Activated naive CD4-positive, alpha-beta T cell (primary cell): ENCODE measurements around the gene RAD9A.

Source experiments
- DNase-seq, 4 experiments: peaks; one replicate each; lab custom pipeline; 2025; lab: John Stamatoyannopoulos, UW

The RAD9A gene

DNA sequence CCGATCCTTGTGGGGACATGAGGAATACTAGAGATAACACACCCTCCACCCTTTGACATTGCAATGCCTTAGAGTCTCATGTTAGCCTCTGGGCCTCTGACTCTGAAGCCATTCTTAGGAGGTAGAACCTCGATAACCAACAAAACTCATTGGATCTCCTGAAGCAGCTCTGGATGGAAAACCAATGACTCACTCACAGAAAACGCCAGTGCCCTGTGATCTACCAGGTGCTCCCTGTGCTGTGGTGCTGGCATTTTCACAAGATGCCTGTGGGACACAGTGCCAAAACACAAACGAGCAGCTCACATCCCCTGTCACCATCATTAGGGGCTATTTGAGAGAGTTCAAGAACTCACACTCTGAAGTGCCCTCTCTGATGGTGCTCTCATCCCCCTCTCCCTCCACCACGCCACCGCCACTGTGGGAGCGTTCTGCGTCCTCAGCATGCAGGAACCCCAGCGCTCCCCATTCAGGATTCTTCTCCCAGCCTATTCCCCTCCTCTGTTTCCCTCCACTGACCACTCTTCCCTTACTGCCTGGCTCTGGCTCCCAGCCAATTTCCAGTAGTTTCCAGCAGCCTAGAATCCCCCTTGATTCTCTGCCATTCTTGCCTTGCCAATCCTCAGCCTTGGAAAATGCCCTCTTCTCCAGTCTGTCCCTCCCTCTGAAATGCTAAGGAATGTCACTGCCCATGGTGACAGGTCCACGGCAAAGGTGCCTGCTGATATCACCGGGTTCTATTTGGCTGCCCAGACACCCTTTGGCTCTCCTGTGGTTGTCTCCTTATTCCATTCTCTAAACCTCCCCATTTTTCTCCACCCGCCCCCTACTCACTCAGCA lies 33.7 kb upstream of the RAD9A start:
- no peak for DNase-seq

DNA sequence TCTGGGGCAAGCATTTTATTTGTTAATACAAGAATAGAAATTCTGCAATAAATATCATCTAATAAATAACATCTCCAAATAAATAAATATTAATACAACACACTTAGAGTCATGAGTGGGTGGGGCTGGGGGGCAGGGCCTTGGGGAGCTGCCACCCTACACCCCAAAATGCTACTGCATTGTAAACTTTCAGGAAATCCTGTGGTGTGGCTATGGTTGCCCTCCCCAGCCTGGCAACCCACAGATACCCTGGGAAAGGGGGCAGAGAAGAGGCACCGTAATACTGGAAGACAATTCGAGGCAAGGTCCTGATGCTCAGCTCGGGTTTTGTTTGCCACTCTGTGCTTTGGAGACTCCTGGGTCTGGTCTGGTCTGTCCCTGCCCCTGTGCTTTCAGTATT lies 27.6 kb upstream of the RAD9A start:
- DNase-seq: no peak

DNA sequence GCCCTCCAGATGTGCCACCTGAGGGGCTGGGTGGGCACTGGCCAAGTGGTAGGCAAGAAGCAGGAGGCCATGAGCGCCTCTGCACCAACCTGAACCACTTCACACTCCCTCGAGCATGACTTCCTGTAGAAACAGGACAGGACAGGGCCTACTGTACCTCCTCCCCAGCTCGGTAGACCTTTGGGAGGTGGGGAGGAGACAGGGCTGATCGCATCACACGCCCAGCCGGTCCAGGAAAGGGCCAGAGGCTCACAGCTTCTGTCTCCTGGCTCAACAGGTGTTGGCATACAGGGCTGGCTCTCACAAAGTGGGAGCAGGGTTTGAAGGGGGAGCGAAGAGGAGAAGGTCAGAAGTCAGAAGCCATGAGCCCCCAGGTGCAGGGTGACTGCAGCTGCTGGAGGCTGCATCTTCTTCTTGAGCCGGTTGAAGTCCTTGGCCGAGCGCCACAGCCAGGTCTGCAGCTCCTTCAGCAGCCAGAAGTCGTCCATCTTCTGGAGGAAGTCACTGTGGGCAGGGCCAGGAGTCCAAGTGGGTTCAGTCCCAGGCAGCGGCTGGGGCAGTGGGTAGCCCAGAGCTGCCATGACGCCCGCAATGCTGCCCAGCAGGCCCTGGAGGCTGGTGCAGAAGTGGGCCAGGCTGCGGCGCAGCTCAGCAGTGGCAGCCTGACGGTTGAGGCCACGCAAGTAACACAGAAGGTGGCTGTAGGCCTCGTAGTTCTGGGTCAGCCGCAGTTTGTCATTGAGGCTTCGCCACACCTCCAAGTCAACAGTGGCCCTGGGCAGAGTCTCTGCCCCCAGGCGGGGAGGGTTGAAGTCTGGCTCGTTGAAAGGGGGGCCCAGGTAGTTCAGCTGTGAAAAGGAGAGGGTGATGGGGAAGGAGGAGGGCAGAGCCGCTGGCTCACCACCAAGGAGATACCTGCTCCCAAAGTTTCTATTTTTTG lies 26.7 kb upstream of the RAD9A start:
- DNase-seq: no peak

DNA sequence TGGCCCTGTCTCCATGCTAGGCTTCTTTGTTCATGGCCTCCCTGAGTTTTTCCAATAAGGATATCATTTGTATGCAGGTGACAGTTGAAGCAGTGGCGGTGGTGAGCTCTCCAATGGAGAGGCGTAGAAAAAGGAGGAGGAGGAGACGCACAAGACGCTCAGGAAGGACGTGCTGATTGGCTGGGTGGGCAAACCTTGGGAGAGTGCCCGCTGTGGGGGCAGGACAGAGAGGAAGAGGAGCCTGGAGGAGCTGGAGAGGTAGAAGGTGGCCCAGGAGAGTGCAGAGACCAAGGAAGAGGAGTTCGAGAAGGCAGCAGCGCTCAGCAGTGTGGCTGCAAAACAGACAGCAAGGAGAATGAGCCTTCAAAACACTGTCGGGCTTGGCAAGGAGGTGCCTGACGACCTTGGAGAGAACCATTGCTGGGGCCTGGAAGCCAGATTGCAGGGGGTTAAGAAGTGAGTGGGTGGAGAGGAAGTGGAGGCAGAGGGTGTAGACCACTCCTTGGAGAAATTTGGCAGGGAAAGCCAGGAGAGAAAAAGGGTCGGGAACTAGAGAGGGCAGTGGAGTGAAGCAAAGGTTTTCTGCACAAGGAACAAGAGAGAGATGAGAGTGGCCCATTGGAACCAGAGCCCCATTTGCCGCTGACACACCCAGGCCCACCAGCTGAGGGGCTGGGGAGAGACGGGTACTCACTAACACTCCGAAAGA lies 25.9 kb upstream of the RAD9A start:
- no peak for DNase-seq

DNA sequence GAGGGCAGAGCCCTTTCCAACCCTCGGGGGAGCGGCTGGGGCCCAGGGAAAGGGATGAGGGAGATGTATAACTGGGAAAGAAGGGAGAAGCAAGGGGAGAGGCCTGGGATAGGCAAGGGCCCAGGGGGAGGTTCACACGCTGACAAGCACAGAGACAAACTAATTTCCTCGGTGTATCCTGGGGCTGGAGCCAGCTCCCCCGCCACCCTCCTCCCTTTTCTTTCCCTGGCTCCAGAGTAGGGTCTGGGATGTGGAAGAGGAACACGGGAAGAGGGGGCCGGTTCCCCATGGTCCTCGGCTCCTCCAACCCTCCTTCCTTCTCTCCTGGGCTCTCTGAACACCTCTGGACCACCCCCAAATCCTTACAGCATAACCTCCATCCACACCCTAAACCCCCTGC lies 25.2 kb upstream of the RAD9A start:
- no peak for DNase-seq

DNA sequence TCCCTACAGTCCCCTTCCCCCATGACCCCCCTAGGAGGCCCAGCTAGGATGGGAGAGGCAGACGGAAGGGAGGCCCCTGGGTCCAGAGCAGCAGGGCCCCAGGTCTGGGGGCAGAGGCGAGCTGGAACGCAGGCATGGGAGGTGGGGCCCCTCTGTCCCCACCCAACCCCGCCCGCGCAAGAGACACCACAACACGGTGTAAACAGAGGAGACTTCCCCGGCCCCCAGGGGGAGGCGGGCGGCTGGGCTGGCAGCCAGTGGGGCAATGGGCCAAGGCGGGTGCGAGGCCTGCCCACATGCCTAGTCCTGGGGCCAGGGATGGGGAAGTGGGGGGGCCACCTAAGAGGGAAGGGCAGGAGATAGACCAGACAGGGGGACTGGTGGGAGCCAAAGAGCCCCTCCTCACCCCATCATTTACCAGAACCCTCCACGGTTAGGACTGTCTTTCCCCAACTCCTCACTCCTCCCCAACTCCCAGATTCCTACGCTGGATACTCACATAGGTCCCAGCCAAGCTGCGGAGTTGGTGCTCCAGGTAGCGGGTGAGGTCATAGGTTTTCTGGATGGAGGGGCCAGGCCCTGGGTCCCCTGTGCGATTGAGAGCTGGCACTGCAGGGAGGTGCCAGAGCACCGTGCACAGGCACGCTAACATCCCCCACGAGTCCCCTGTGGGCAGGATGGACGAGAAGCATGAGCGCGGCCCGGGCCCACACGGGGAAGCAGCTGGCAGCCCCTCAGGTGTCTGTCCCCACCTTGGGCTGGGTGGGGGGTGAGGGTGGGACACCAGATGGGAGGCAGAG lies 24.6 kb upstream of the RAD9A start:
- no peak for DNase-seq

DNA sequence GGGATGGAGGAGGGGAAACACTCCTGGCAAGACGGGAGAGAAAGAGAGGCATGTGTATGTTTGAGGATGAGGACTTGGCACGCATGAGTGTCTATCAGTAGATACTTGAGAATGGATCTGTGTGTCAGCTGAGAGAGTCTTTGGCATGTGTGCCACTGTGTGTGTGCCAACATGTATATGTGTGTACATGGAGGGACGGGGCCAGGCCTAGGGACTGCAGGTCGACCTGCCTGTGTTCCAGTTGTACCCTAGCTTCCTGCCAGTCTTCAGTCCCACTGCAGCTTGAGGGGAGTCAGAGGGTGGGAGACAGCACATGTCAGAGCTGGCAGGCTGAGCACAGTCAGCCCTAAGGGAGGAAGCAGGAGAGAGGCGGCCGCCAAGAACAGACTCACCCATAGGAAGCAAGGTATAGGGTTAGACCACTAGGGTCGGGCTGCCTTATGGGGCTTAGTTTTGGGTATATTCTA lies 24.0 kb upstream of the RAD9A start:
- no peak for DNase-seq

DNA sequence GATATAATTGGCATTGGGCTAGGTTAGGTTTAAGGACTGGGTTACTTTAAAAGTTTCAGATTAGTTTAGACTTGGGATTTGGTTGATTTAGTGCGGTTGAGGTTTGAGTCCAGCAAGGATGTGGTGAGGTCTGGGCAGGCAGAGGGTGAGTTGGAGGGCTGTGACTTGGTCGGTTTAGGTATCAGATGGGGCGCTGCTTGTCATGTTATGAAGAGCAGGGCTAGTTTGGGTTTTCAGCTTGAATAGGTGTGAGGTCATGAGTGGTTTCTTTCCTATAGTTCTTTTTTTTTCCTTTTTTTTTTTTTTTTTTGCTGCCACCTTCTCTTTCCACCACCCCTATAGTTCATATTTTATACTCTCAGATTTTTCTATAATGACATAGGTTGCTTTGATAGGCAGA lies 23.2 kb upstream of the RAD9A start:
- DNase-seq: no peak

DNA sequence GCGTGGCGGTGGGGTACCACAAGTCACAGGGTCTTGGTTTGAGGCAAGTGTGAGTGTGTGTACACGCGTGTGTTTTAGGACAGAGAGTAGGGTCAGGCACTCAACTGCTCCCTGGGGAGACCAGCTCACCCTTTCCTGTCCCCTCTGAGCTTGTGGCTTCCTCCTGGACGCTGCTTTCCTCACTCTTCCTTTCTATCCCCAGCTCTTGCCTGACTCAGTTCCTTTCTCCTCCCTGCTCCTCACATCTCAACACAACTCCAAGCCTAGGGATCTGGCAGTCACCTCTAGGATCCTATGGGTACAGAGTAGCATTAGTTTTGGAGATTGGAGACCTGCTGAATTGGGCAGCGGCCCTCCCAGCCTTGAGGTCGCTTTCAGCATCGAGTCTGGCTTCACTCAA lies 22.5 kb upstream of the RAD9A start:
- no peak for DNase-seq

DNA sequence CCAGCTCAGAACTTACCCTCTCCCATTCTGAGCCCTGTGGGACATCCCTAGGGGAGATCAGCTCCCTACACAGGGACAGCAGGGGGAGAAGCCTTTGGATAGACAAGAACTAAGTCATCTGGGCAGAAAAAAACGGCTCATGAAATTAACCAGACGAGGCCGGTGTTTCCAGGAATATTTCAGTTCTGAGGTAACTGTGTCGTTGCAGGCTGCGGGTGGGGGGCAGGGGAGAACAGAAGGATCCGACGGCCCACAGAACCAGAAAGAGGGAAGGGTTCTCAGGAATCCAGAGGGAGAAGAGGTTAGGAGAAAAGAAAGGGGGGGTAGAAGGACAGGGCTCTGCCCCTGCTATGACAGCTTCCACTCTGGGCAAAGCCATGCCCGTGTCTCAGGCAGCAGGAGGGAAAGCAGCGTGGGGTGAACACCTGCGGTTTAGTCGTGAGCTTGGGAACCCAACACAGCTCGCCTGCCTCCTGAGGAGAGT lies 21.9 kb upstream of the RAD9A start:
- DNase-seq: no peak

DNA sequence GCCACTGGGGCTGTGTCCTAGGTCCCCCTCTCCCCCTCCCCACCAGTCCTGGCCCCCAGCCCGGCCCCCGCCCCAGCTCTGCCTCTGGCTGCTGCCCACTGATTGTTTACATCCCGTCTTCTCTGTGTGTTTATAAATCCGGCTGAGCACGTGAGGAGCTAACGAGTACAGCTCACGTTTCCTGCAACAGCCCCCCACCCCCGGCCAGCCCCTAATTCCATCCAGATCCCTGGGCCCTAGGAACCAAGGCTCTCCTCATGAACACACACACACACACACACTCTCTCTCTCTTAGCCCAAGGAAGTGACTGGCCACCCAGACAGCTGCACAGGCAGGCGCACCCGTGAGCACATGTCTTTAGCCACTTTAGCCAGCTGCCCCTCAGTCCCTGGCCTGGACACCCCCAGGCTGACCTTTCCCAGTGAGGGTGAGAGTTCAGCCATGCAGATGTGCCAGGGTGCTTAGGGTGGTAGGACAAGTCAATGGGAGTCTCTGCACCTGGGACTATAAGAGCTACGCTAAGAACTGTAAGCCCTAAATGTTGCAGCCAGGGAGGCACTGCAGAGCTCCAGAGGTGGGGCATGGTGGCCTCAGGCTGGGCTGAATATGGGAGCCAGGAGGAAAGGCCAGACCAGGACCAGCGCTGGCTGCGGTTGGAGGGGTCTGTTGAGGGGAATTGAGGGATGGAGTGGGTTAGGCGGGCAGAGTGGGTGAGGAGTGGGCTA lies 21.3 kb upstream of the RAD9A start:
- DNase-seq: no peak

DNA sequence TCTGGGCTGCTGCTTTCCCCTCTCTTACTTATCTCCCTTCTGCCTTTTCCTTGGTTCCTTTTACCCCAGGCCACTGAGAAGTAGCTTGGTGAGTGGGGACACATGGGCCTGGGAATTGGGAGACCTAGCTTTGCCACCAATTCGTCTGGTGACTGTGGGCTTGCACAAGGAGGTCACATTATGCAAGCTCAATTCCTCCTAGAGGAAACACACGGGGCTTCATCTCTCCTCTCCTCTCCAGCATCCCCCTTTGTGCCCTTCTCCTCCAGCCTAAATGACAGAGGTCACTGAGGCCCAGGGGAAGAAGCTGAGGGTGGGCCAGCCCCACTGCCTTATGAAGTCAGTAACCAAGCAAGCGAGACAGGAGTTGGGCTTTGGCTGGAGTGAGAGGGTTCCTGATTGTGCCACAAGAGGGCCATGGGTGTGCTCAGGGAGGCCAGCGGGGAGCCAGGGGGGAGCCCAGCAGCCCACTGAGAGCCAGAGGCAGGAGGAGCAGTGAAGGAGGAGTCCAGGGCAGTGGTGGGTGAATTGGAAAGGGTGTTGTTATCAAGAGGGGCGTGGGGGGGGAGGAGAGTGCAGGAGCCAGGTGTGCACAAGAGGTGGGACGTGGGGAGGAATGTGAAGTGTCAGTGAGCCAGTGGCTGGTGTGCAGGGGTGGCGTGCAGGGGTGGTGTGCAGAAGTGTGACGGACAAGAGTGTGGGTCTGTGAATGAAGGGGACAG lies 20.4 kb upstream of the RAD9A start:
- DNase-seq: no peak

DNA sequence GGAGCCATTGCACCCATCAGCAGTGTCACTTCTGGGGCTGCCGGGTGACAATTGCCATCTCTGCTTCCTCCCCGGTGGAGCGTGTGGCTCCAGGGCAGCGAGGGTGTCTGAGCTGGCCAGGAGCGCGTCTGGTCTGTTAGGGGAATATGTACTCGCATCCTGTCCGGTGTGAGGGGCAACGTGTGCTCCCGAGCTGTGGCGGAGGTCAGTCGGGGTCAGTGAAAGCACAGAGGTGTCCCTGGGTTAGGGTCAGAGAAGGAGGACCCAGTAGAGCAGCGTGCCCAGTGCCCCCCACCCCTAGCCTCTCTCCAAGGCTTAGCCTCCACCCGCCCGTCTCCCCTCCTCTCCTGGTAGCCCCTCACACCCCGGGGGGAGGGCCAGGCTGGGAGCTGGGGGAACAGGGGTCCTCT lies 19.9 kb upstream of the RAD9A start:
- no peak for DNase-seq

DNA sequence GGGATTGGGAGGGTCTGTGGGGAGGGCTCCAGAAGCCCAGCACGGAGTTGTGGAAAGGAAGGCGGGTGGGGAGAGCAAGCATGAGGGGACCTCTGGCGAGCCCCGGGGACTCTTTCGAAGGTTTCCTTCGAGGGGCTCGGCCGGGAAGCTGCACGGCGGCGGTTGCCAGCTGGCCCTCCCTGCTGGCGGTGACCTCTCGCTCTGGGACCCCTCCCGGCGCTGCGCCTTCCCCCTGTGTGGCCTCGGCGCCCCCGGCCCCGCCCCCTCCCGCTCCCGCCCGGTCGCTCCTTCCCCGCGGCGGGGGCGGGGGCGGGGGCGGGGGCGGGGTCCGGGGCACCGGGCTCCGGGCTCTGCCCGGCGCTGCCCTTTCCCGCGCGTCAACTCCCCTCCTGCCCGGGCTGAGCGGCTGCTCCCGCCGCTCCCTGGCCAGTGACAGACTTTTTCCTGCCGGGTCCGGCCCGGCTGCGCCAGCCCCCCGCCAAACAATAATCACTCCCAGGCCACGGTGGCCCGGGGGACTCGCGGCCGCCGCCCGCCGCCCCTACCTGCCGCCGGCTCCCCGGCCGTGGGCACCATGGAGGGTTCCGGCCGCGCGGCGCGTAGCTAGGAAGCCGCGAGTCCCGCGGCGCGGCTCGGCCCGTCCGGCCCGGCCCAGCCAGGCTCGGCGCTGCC lies 19.3 kb upstream of the RAD9A start:
- DNase-seq: no peak

DNA sequence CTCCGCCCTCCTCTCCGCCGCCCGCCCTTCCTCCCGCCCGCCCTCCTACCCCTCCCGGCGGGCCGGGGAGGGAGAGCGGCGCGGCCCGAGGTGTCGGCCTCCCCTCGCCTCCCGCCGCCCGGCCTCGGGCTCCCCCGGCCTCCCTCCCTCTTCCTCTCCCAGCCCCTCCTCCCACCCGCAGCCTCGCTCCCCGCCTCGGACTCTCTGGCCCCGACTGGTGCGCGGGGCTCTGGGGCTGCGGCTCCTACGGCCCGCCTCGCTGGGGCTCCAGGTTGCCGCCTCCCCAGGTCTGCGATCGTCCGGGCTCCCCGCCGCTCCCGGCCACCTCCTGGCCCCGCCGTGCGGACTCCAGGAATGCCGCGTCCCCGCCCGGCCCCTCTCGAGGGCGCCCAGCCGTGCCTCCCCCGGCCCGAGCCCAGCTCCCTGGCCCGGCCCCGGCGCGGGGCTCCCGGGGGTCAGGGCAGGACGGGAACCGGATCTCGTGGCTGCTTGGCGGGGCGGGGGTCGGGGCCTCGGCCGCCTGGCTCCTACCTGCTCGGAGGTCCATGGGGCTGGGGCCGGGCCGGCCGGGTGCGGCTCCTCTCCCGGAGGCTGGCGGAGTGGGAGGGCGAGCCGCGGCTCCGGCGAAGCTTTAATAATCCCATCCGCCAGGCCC lies 18.7 kb upstream of the RAD9A start, which contains the start of gene CLCF1:
CLCF1 (minus strand) TSS at position 606 of the 655 bp plus-strand sequence; CDS start at position 547, 59 bp downstream.
- no peak for DNase-seq

DNA sequence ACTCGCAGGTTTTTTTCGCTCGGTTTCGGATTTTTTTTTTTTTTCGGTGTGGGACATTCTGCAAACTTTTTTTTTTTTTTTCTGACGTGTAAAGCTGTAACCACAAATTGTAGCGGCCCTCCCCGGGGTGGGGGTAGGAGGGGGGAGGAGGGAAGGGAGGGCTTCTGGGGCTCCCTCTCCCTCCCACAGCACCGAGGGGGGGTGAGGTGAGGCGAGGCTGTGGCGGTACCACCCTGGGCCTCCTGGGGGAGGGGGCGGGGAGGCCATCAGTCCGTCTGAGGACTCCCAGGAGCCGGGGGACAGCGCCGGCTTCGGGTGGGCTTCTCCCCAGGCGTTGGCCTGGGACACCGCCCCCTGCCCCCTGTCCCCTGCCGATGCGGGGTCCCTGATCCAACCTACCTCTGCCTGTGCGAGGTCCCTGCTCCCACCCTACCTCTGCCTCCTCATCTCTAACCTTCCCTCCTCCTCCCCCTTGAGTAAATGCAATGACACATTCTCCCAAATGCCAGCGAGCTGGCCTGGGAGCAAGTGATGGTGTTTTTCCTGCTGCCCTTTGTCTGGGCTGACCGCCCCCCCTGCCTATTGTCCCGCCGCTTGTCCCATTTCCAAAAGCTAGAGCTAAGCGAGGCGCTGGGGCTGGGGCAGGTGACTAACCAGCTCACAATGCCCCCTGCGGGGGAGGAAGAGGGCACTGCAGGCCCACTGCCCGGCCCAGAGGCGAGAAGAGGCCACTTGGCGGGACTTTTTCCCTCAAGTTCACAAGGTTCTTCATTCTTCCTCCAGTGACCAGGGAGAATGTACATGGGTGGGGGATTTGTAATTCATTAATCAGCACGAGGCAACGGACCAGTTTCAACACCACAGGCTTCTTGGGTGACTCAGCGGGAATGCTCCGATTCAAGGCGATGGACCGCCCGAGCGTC lies 17.9 kb upstream of the RAD9A start:
- peak in 3 of 4 experiments; percentile 26 to 66 (median 32) for DNase-seq

DNA sequence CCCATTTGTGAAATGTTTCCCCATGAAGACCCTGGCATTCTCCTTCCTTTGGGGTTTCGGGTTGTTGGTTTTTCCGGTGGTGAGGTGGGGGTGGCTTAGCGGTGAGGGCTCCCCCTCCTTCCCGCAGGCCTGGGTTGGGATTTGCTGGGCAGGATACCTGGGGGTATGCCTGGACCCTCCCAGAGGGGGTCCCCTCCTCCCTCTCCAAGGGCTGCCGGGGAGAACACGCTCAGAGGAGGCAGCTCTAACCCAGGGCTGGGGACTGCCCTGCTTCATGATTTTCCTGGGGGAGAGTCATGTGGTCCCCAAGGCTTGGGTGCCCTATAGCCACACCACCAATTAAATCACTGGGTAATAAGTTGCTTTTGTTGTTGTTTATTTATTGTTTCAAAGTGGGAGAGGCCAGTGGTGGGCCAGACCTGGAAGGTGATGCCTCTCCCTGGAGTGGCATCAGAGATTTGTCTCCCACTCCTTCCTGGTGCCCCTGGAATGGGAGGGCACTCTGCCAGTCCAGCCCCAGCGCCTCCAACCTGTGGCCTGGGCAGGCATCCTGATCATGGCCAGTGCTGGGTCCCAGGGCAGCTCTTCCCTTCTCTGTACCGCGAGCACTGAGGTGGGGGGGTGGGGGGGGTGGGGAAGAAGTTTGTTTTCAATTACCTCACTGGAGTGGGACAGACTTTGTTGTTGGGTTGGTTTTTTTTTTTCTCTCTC lies 17.1 kb upstream of the RAD9A start:
- DNase-seq: no peak
